ENCODE results near the gene MAPKAPK2.

GRCh38 chr1:206709772-206710459 lies 25.2 kb downstream of the MAPKAPK2 start:
- TF ChIP-seq CTCF (IDR thresholded peaks at IDR 0.05) (no peak), REST (IDR thresholded peaks at IDR 0.05; ENCODE audit: insufficient read depth in 1 of 2, low read depth in 2 of 2, low read length in 1 of 2) (no peak), TCF7L2 (IDR thresholded peaks at IDR 0.05; ENCODE audit: low read depth, low read length) (no peak), POLR2AphosphoS5 (IDR thresholded peaks at IDR 0.05; ENCODE audit: low read depth, low read length) (no peak), SIN3A (IDR thresholded peaks at IDR 0.05; ENCODE audit: borderline replicate concordance, insufficient read depth, low read depth, low read length) (no peak)
